HFFc6 (cell line): ENCODE measurements around the gene POU2F1. TPM values are rescaled to one million over a fixed set of nuclear protein-coding genes. Genes with fewer than 3 reads are reported as not detected.

Experiments
- DNase-seq: peaks from one replicate; pipeline ENCODE4 v3.0.0-alpha.2; 2018
- H3K27ac Mint-ChIP-seq: 2 replicates; pipeline ENCODE4 v1.8.0; 2020; ENCODE audit warnings: mild to moderate bottlenecking, mixed read lengths
- H3K27me3 Mint-ChIP-seq: 2 replicates; pipeline ENCODE4 v1.8.0; 2021; ENCODE audit warnings: mild to moderate bottlenecking, moderate library complexity, mixed read lengths; ENCODE audit not compliant: insufficient read depth
- H3K36me3 Mint-ChIP-seq: 2 replicates; pipeline ENCODE4 v1.8.0; 2021; ENCODE audit warnings: low read depth, mixed read lengths
- H3K4me1 Mint-ChIP-seq: 2 replicates; pipeline ENCODE4 v1.8.0; 2020; ENCODE audit warnings: low read depth, mixed read lengths
- H3K4me3 Mint-ChIP-seq: 2 replicates; pipeline ENCODE4 v1.8.0; 2020; ENCODE audit warnings: mild to moderate bottlenecking, moderate library complexity, mixed read lengths
- H3K9me3 Mint-ChIP-seq: 2 replicates; pipeline ENCODE4 v1.8.0; 2020; ENCODE audit warnings: mild to moderate bottlenecking, mixed read lengths
- total RNA-seq, 6 experiments: library from RNA; stranded (reverse); fragmentation: NEBNext Ultra II Directional; extraction: Animal tissue kit (Norgen Biotek cat#: 25700); gene quantifications; 2 replicates in 1 of 6; 3 replicates in 5 of 6; pipeline ENCODE4 v1.2.3, GENCODE V29; 2021
- TF ChIP-seq, protein P1 (sequence below): fragments of 200-600 bp; sonication (generic); IDR thresholded peaks from 2 replicates; pipeline ENCODE4 v1.5.0; 2021; ENCODE audit warnings: antibody characterized with exemption, mild to moderate bottlenecking

POU2F1 gene
- total RNA-seq, 6 experiments from 2014 or later: 3.4 to 6.6 (median 4.4) TPM

DNA sequence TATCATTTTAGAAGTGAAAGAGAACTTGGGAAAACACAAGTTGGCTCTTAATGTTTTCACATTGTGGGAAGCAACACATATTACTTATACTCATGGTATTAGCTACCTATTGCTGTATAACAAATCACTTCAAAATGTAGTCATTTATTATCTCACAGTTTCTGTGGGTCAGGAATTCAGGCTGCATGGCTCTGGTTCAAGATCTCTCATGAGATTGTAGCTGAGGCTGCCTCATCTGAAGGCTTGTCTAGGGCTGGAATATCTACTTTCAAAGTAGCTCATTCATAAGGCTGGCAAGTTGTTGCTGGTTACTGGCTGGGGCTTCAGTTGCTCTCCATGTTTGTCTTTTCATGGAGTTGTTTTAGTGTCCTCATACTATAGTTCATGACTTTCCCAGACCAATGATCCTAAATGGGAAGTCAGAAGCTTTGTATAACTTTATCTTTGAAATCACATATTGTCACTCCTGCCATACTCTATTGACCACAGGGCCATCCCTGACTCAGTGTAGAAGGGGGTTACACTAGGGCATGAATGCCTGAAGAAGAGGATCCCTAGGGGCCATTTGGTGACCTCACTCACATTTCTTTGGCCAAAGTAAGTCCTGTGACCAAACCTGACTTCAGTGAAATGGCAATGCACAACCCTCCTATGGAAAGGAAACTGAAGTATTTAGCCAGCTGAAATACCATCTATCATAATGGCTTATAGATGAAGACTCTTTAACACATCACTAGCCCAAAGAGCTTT, 37.9 kb upstream of the POU2F1 start:
- Mint-ChIP-seq H3K4me1 (no peaks in the 10 kb centered on the region), H3K9me3 (no peaks in the 10 kb centered on the region), H3K27me3 (peaks cover 2% of the 10 kb centered on the region; the same call in 1 of the 2 replicates), H3K36me3 (no peaks in the 10 kb centered on the region), H3K4me3 (no peak overlapping the region), H3K27ac (no peak overlapping the region)
- TF ChIP-seq, protein P1, sequence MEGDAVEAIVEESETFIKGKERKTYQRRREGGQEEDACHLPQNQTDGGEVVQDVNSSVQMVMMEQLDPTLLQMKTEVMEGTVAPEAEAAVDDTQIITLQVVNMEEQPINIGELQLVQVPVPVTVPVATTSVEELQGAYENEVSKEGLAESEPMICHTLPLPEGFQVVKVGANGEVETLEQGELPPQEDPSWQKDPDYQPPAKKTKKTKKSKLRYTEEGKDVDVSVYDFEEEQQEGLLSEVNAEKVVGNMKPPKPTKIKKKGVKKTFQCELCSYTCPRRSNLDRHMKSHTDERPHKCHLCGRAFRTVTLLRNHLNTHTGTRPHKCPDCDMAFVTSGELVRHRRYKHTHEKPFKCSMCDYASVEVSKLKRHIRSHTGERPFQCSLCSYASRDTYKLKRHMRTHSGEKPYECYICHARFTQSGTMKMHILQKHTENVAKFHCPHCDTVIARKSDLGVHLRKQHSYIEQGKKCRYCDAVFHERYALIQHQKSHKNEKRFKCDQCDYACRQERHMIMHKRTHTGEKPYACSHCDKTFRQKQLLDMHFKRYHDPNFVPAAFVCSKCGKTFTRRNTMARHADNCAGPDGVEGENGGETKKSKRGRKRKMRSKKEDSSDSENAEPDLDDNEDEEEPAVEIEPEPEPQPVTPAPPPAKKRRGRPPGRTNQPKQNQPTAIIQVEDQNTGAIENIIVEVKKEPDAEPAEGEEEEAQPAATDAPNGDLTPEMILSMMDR: no peak
- no peak for DNase-seq

DNA sequence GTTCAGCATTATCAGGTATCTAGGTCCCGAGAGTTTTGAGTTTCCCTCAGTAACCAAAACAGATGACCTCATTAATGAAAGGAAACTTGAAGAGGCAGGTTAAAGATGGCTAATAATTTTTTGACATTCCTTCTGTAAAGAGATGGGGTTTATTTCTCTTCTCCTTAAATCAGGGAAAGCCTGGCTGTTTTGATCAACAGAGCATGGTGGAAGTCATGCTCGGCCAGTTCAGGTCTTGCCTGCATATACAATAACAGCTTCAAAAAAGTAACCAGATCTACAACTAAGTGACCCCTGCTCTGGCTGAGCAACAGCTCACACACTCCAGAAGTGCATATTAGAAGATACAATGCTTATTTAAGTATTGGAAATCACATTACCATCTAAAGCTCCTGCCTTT, 36.6 kb upstream of the POU2F1 start:
- H3K4me3 Mint-ChIP-seq: no peak overlapping the region
- peaks cover 3% of the 10 kb centered on the region for H3K27me3 Mint-ChIP-seq
- no peaks in the 10 kb centered on the region for H3K36me3 Mint-ChIP-seq
- H3K9me3 Mint-ChIP-seq: no peaks in the 10 kb centered on the region
- no peak for DNase-seq
- TF ChIP-seq, protein P1: no peak
- H3K27ac Mint-ChIP-seq: no peak overlapping the region
- no peaks in the 10 kb centered on the region for H3K4me1 Mint-ChIP-seq

DNA sequence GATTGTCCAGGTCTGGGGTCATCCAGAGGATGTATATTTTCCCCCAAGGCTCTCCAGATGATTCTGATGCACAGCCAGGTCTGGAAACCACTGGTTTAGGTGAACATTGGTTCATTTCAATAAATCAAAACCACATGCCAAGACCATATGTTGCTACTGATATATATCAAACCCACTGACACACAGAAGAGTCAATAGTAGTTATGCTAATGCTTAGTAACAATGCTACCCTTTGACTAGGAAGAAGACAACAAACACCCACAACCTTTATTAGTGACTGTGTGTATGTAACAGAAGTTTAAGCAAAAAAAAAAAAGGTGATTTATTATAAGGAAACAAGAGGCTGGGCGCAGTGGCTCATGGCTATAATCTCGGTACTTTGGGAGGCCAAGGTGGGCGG, 35.6 kb upstream of the POU2F1 start:
- no peaks in the 10 kb centered on the region for H3K4me1 Mint-ChIP-seq
- H3K36me3 Mint-ChIP-seq: no peaks in the 10 kb centered on the region
- TF ChIP-seq, protein P1: no peak
- no peak overlapping the region for H3K4me3 Mint-ChIP-seq
- peaks cover 3% of the 10 kb centered on the region for H3K27me3 Mint-ChIP-seq
- no peak for DNase-seq
- H3K9me3 Mint-ChIP-seq: no peaks in the 10 kb centered on the region
- no peak overlapping the region for H3K27ac Mint-ChIP-seq

DNA sequence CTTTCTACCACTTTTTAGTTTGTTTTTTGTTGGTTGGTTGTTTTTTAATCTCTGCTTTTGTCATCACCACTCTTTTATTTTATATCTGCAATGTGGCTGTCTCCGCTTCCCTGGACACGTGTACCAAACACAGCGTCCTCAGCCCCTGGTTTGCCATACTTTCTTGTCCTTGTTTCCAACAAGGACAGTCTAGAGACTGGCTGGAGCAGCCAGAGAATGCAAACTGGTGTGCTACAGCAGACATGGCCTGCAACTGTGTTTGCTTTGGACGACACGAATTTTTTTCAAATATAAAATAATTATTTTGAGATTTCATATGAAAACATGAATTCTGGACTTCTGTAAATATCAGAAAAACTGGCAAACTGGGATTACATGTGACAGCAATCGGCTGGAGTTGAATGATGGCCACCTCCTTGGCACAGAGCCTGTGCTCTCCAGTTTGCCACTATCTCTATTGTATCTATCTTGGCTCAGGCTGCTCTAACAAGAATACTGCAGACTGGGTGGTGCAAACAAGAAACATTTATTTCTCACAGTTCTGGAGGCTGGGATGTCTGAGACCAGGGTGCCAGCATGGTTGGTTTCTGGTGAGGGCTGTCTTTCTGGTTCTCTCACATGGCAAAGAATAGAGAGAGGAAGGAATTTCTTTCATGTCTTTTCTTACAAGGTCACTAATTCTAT, 34.6 kb upstream of the POU2F1 start:
- no peaks in the 10 kb centered on the region for H3K4me1 Mint-ChIP-seq
- H3K27me3 Mint-ChIP-seq: peaks cover 3% of the 10 kb centered on the region
- DNase-seq: no peak
- H3K27ac Mint-ChIP-seq: no peak overlapping the region
- H3K4me3 Mint-ChIP-seq: no peak overlapping the region
- TF ChIP-seq, protein P1: no peak
- H3K9me3 Mint-ChIP-seq: no peaks in the 10 kb centered on the region
- no peaks in the 10 kb centered on the region for H3K36me3 Mint-ChIP-seq

DNA sequence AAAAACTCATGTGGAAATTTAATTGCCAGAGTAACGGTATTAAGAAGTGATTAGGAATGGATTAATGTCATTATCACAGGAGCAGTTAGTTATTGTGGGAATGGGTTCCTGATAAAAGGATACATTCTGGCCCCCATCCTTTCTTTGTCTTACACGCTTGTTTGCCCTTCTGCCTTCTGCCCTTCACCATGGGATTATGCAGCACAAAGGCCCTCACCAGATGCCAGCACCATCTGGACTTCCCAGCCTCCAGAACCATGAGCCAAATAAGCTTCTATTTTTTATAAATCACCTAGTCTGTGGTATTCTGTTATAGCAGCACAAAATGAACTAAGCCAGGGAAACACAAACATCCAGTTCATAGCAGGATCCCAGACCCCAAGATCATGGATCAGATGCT, 33.9 kb upstream of the POU2F1 start:
- H3K27me3 Mint-ChIP-seq: peaks cover 4% of the 10 kb centered on the region
- no peak overlapping the region for H3K4me3 Mint-ChIP-seq
- H3K9me3 Mint-ChIP-seq: no peaks in the 10 kb centered on the region
- DNase-seq: no peak
- H3K27ac Mint-ChIP-seq: no peak overlapping the region
- TF ChIP-seq, protein P1: no peak
- no peaks in the 10 kb centered on the region for H3K4me1 Mint-ChIP-seq
- no peaks in the 10 kb centered on the region for H3K36me3 Mint-ChIP-seq
